GM21447 (cell line): ENCODE measurements around the gene POLK.
"Not testable (repeated sequence)": the region's sequence is repeated elsewhere in the genome, so short reads cannot be mapped to it uniquely, and the experiment has no call there.

Experiments
- ATAC-seq: cut with Tn5 transposase; IDR thresholded peaks from one replicate; pipeline ENCODE4 v1.9.1; 2021; ENCODE audit not compliant: unreplicated experiment

Gene POLK

DNA sequence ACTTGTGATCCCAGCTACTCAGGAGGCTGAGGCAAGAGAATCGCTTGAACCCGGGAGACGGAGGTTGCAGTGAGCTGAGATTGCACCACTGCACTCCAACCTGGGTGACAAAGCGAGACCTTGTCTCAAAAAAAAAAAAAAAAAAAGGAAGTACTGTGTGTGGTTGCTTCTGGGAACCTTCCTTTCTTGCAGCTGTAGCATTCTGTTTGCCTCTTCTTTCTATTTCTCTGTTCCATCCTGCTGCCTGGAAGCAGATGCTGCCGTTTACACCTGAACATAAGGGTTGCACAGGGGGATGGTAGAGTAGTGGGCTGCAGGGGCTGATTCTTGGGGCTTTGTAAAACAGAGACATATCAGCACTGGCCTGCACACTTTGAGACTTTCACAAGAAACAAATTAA lies 95.7 kb downstream of the POLK start:
- ATAC-seq = not testable (repeated sequence)

DNA sequence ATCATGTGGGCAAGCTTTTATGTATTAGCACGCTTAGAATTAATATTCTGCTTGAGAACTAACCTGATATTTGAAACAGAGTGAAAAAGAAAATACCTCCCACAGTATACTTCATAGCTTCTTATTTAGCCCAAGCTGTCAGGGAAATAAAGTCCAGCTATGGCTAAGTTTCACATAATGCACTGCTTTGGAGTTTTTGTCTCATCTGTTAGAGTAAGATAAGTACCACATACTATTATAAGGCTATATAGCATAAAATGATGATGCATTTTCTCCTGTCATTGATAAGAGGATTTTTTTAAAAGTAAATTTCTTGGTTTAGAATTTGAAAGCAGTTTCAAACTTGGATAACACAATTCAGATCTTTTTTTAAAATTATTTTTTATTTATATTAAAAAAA lies 97.2 kb downstream of the POLK start:
- no peak for ATAC-seq

- no peak for ATAC-seq
Measured at GRCh38 chr5:75610201-75610600, 98.5 kb downstream of the POLK start.

- ATAC-seq = not testable (repeated sequence)
Measured at GRCh38 chr5:75610859-75611310, 99.2 kb downstream of the POLK start.

- no peak for ATAC-seq
Measured at GRCh38 chr5:75611311-75612225, 99.9 kb downstream of the POLK start, which contains the start of gene ANKDD1B. Gene ANKDD1B, plus strand, starts transcription at chr5:75611453. Its CDS starts 182 bp downstream, at chr5:75611635.

- no peak for ATAC-seq
Measured at GRCh38 chr5:75612226-75612569, 100.5 kb downstream of the POLK start.

GRCh38 chr5:75612901-75613300 lies 101.2 kb downstream of the POLK start:
- no peak for ATAC-seq

- ATAC-seq = no peak
Measured at GRCh38 chr5:75614176-75614575, 102.5 kb downstream of the POLK start.

GRCh38 chr5:75616371-75616881 lies 104.7 kb downstream of the POLK start:
- ATAC-seq = no peak

DNA sequence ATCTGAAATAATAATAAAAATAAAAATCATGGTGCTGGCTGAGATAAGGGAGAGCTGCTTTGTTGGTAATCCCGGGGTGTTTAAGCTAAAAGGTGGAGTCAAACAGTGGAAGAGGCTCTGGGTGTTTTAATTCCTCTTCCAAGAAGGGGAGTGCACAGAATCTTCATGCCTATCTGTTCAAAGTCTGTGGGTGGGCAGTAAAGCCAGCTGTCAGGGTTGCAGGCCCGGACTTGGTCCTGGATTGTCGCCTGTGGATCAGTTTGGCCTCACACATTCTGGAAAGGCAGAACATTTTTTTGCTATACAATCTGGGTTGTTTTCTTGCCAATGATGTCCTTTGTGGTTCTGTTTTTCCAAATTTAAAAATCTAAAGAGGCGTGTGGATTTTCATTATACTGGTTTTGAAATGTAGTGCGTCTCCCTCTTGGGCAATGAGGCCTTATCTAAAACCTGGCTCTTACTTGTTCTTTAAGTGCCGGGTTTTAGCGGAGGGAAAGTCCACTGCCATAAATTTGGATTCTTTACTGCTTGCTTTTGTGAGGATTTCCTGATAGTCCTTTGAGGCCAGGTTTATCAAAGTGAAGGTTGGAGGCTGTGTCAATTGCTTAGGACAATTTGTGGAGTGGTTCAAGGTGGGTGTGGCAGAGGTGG lies 105.4 kb downstream of the POLK start:
- ATAC-seq = no peak

DNA sequence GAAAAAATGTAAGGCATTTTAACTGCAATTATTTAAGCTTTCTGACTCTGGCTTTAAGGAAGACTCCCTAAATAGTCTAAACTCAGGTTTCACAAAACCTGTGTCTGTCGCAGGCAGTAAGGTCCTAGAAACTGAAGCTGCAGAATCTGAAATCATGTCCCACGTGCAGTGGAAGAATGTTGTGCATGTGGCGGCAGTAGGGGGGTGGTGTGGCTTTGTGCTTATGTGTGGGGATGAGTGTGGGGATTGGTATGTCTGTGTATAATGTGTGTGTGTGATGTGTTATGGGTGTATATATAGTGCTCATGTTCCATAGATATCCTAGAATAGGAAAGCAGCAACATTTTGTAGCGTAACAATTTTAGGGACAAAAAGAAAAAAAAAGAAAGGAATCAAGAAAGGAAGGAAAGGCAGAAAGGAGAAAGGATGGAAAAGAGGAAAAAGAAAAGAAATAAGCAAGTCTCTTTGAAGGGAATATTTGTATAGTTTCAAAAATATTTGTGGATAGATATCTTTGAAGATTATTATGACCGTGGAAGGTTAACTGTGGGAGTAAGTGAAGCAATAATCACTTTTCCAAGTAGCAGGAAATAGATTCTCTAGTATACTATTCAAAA lies 106.2 kb downstream of the POLK start:
- ATAC-seq = no peak

DNA sequence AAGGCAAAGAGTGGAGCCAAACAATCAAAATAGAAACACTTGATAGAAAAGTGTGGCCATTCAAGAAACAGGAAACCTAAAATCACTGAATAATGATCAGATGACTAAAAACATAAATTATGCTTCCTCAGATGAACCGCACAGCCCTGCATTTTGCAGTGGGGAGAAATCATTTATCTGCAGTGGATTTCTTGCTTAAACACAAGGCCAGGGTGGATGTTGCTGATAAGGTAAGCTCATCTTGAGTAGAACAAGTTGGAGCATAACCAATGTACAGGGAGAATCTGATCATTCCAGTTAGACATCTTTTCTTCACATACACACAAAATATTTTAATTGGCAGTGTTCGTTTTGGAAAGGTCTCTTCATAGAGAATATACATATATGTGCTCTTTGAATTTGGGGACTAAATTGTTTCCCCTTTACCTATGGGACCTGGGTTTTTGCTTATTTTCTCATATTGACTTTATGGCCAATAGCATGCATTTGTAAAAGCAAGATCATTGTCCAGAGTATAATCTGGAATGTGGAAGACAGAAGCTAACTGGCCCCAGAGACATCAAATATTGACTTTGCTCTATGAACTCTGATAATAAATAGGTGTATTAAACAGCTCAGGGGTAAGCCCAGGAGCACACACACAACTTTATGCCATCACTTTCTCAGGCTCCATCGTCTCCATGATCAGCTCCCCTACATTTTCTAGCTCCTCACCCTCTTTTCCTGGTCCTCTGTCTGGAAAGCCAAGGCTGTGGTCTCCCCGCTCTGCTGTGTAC lies 108.7 kb downstream of the POLK start:
- no peak for ATAC-seq

GRCh38 chr5:75622564-75622963 lies 110.9 kb downstream of the POLK start:
- ATAC-seq = no peak

- ATAC-seq = no peak
Measured at GRCh38 chr5:75623846-75624245, 112.2 kb downstream of the POLK start.

- ATAC-seq = no peak
Measured at GRCh38 chr5:75626959-75627358, 115.3 kb downstream of the POLK start.

- no peak for ATAC-seq
Measured at GRCh38 chr5:75627801-75628200, 116.1 kb downstream of the POLK start.

- ATAC-seq = no peak
Measured at GRCh38 chr5:75630875-75631274, 119.2 kb downstream of the POLK start.

DNA sequence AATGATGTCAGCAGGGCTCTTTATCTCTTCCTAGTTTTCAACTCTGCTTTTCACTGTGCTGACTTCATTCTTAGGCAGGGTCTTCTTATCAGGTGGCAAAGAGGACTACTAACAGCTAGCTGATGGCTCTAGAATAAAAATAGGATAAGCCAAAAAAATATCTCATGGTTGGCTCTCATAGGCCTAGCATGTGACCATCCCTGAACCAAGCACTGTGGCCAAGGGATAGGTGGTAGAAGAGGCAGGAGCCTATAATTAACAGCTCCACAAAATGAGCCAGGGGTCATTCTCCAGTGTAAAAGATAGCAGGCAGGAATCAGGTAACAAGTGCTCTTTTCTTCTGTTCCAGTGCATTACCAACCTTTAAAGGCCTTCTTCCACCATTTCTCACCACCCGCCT lies 120.6 kb downstream of the POLK start:
- ATAC-seq = no peak

DNA sequence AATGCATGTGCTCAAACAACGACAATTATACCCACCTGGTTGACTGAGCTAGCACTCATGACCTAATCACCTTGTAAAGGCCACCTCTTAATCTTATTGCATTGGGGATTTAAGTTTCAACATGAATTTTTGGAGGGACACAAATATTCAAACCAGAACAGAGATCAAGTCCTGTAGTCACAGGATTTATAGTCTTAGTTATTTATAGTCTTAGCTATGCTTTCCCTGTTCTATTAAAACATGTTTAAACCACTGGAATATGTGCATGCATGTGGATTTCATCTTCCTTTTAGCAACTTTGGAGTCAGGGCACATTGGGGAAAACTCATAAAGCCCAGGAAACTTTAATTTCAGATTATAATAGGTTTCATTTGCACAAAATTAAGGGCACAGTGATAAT lies 126.3 kb downstream of the POLK start:
- ATAC-seq = no peak

DNA sequence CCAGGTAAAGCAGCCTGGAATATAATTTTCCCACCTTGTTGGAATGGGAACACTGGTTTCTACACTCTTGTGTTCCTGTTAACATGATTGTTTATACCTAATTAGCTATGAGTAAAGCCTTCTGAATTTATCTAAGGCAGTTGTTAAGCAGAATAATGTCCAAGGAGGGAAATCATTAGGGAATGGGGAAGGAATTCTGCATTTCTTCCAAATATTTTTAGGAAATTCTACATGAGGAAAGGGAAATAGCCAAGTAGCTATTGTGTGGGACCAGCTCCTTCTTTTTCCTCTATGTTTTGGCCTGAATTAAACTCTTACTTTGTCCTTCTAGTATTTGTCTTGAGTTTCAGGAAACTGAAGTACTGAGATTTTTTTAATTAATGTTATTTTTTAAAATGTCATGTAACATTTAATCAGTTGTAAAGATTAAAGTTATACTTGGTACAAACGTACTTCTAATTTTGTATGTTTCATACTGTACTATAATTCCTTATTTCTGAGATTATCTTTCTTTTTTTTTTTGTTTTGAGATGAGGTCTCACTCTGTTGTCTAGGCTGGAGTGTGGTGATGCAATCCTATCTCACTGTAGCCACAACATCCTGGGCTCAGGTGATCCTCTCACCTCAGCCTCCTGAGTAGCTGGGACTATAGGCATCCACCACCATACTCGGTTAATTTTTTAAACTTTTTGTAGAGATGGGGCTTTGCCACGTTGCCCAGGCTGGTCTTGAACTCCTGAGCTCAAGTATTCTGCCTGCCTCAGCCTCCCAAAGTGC lies 128.0 kb downstream of the POLK start:
- ATAC-seq = no peak
